Adrenal gland (tissue), 5 donors: ENCODE results near the gene FGG.

Experiments
- POLR2A ChIP-seq, 2 donors: fragments of 450-650 bp; IDR thresholded peaks; one replicate each; pipeline ENCODE4 v1.6.1; 2017; ENCODE audit warnings: antibody characterized with exemption in 2 of 2, mild to moderate bottlenecking in 2 of 2, moderate library complexity in 1 of 2
- TF ChIP-seq, protein P1 (sequence below), 6 experiments: fragments of 450-650 bp in 4 of 6; fragments of 200-600 bp in 2 of 6; sonication (generic) in 1 of 6; IDR thresholded peaks; 1 replicate in 5 of 6; 2 replicates in 1 of 6; pipeline versions ENCODE4 v1.5.1 to v1.8.0; 2016 to 2021; ENCODE audit warnings: antibody characterized with exemption in 6 of 6, mild to moderate bottlenecking in 2 of 6, moderate library complexity in 1 of 6
- donor health status: DM: no; HTN: no; CAD: no.

DNA sequence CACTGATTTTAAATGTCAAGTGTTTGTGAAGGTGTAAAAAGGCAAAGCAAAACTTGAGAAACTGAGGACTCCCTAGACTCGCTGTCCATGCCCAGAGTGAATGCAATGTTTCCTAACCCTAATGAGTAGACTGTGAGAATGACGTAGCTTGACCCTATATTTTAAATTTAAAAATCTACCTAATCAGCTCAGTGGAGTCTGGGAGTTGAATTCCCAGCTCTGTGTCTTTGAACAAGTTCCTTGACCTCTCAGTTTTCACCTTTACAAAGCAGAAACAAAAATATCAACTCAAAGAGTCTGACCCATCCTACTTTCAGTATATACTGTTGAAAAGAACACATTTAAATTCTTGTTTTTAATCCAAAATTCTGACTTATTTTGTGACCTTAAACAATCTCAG lies 24.3 kb downstream of the FGG start:
- TF ChIP-seq, protein P1, sequence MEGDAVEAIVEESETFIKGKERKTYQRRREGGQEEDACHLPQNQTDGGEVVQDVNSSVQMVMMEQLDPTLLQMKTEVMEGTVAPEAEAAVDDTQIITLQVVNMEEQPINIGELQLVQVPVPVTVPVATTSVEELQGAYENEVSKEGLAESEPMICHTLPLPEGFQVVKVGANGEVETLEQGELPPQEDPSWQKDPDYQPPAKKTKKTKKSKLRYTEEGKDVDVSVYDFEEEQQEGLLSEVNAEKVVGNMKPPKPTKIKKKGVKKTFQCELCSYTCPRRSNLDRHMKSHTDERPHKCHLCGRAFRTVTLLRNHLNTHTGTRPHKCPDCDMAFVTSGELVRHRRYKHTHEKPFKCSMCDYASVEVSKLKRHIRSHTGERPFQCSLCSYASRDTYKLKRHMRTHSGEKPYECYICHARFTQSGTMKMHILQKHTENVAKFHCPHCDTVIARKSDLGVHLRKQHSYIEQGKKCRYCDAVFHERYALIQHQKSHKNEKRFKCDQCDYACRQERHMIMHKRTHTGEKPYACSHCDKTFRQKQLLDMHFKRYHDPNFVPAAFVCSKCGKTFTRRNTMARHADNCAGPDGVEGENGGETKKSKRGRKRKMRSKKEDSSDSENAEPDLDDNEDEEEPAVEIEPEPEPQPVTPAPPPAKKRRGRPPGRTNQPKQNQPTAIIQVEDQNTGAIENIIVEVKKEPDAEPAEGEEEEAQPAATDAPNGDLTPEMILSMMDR (IDR thresholded peaks at IDR 0.05), result no peak
- no peak for TF ChIP-seq POLR2A (IDR thresholded peaks at IDR 0.05)
